HL-60 (cell line): Measurements from ENCODE around the gene IFNL2.

ENCODE experiments used
- DNase-seq, 2 experiments: peaks; one replicate each; pipeline ENCODE4 v3.0.0-alpha.2; 2010 to 2020; ENCODE audit warnings: low read depth in 1 of 2, low spot score in 1 of 2
- H3K27ac ChIP-seq: fragments of 250-450 bp; sonication (Bioruptor Pico); replicated peaks from 2 replicates; pipeline ENCODE4 v1.5.1; 2020; ENCODE audit warnings: mild to moderate bottlenecking, moderate library complexity
- H3K27me3 ChIP-seq: fragments of 250-450 bp; sonication (Bioruptor Pico); 2 replicates; pipeline ENCODE4 v1.5.1; 2021; ENCODE audit warnings: mild to moderate bottlenecking, moderate library complexity; ENCODE audit not compliant: insufficient read depth, poor library complexity, severe bottlenecking
- H3K4me3 ChIP-seq: replicated peaks from 2 replicates; pipeline ENCODE4 v1.5.1; 2011; ENCODE audit warnings: mild to moderate bottlenecking, control low read depth, low read length; ENCODE audit not compliant: insufficient read depth
- CTCF ChIP-seq: IDR thresholded peaks from one replicate; pipeline ENCODE4 v1.5.1; 2011; ENCODE audit warnings: low read length, control low read depth, inconsistent platforms; ENCODE audit not compliant: insufficient read depth
- GABPA ChIP-seq: IDR thresholded peaks from 2 replicates; pipeline ENCODE4 v1.6.1; 2012; ENCODE audit warnings: low read depth
- POLR2AphosphoS5 ChIP-seq: IDR thresholded peaks from 2 replicates; pipeline ENCODE4 v1.6.1; 2012; ENCODE audit warnings: low read depth
- REST ChIP-seq: IDR thresholded peaks from 2 replicates; pipeline ENCODE4 v1.6.1; 2012; ENCODE audit warnings: low read depth; ENCODE audit not compliant: insufficient replicate concordance
- SPI1 ChIP-seq: IDR thresholded peaks from 2 replicates; pipeline ENCODE4 v1.6.1; 2012; ENCODE audit warnings: low read depth, mild to moderate bottlenecking, borderline replicate concordance

Gene IFNL2

DNA sequence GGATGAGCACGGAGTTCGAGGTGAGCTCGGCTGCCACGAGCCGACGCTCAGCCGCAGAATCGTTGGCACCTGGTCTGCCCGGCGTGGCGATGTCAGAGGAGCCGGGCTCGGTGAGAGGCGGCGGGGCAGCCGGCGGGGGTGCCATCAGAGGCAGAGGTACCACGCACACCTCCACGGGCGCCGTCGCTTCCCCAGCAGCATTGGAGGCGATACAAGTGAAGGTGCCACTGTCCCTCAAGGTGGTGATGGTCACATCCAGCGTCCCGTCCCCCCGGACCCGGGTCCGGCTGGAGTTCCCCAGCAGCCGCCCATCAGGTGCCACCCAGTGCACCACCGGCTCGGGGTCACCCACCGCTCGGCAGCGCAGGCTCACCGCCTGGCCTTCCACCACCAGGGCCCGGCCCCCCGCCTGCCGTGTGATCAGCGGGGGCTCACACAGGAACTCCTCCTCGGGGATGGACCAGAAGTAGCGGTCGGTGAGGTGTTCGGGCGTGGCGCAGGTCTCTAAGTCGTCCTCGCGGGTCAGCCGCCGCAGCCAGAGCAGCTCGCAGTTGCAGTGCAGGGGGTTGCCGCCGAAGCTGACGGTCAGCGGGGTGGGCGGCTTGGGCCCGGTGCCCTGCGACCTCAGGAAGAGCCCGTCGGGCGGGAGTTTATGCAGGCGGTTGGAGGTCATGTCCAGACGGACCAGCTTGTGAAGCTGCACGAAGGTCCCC, 46.0 kb downstream of the IFNL2 start:
- DNase-seq = no peak
- no peaks in the 10 kb centered on the region for H3K27me3 ChIP-seq
- H3K27ac ChIP-seq = no peak overlapping the region
- TF ChIP-seq CTCF (no peak), POLR2AphosphoS5 (no peak), SPI1 (no peak), GABPA (no peak), REST (no peak)
- H3K4me3 ChIP-seq = no peak overlapping the region

DNA sequence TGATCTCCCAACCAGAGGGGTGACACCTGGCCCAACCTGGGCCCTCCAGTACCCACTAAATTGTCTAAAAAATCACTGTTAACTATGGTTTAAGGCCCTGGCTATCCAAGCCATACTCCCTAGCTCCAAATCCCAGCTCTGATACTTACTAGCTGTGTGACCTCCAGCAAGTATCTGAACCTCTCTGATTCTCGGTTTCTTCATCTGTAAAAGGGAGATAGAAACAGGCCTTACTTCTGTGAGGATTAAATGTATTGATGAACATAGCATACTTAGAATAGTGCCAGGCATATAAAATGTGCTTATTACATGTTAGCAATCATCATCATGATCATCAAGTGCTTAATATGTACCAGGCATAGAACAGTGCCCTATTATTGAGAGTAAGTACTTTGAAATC, 47.7 kb downstream of the IFNL2 start:
- no peak overlapping the region for H3K4me3 ChIP-seq
- DNase-seq = no peak
- no peaks in the 10 kb centered on the region for H3K27me3 ChIP-seq
- H3K27ac ChIP-seq = no peak overlapping the region
- TF ChIP-seq GABPA (no peak), CTCF (no peak), SPI1 (no peak), POLR2AphosphoS5 (no peak), REST (no peak)

DNA sequence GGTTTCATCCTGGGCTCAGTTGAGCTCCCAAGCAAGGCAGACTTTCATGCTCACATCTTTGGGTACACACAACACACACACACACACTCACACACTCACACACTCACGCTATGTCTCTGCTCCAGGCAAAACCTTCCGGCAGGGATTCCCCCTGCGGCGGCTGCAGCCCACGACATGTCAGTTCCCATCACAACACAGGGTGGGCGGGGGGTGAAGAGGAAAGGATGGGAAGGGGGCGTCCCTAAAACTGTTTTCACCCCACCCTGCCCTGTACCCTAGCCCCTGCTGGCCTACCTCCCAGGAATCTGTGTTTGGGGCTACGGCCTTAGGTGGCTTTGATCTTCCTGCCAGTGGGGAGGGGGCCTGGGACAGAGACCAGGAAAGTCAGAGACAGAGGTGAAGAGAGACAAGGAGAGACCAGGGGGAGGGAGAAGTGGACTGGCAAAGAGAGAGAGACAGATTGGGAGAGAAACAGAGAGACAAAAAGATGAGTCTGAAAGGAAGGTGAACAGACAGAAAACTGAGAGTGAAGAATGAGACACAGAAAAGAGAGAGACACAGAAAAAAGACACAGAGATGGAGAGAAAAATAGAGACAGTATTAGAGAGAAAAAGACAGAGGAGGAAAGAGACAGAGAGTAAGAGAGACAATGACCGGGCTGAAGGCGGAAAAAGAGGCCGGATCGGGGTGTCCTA, 48.6 kb downstream of the IFNL2 start:
- no peak for DNase-seq
- H3K27me3 ChIP-seq = peaks cover 3% of the 10 kb centered on the region
- no peak for TF ChIP-seq GABPA
- no peak for TF ChIP-seq POLR2AphosphoS5
- no peak for TF ChIP-seq REST
- no peak for TF ChIP-seq SPI1
- TF ChIP-seq CTCF = no peak
- H3K27ac ChIP-seq = no peak overlapping the region
- no peak overlapping the region for H3K4me3 ChIP-seq
